Ovary (tissue), 3 donors: ENCODE data around the gene OPA1.

ENCODE experiments used
- EP300 ChIP-seq: sonication (generic); formaldehyde crosslinking; IDR thresholded peaks from one replicate; pipeline ENCODE4 v1.6.1; 2017; ENCODE audit warnings: antibody characterized with exemption
- POLR2A ChIP-seq: fragments of 450-650 bp; IDR thresholded peaks from one replicate; pipeline ENCODE4 v1.6.1; 2017; ENCODE audit warnings: antibody characterized with exemption, mild to moderate bottlenecking, moderate library complexity
- TF ChIP-seq, protein P1 (sequence below), 3 donors: fragments of 450-650 bp in 2 of 3; fragments of 200-600 bp in 1 of 3; IDR thresholded peaks; one replicate each; pipeline versions ENCODE4 v1.5.1 to v1.8.0; 2016 to 2022; ENCODE audit warnings: antibody characterized with exemption in 3 of 3, mild to moderate bottlenecking in 1 of 3
- donor health status: DM: no; HTN: no; CAD: no.

DNA sequence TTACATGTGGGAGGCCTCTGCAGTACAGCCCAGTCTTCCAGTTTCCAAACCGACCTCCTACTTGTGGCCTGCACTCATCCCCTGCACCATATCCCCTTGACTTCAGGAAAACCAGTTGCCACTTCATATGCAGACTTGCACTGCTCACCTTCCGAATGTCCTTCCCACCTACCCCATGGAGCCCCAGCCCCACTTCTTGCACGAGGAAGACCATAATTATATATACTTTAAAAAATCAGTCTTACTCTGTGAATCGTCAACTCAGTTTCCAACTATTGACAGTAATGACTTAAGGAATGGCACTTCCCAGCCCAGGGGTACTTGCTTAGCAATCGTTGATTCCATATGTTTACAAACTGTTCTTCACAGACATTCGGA is 136.1 kb downstream of the OPA1 start:
- TF ChIP-seq, protein P1, sequence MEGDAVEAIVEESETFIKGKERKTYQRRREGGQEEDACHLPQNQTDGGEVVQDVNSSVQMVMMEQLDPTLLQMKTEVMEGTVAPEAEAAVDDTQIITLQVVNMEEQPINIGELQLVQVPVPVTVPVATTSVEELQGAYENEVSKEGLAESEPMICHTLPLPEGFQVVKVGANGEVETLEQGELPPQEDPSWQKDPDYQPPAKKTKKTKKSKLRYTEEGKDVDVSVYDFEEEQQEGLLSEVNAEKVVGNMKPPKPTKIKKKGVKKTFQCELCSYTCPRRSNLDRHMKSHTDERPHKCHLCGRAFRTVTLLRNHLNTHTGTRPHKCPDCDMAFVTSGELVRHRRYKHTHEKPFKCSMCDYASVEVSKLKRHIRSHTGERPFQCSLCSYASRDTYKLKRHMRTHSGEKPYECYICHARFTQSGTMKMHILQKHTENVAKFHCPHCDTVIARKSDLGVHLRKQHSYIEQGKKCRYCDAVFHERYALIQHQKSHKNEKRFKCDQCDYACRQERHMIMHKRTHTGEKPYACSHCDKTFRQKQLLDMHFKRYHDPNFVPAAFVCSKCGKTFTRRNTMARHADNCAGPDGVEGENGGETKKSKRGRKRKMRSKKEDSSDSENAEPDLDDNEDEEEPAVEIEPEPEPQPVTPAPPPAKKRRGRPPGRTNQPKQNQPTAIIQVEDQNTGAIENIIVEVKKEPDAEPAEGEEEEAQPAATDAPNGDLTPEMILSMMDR (IDR thresholded peaks at IDR 0.05), result no peak
- TF ChIP-seq POLR2A (no peak), EP300 (no peak)
